ENCODE results near the gene ASB3.
"Not testable (repeated sequence)": the region's sequence is repeated elsewhere in the genome, so short reads cannot be mapped to it uniquely, and the experiment has no call there.

Gene ASB3

DNA sequence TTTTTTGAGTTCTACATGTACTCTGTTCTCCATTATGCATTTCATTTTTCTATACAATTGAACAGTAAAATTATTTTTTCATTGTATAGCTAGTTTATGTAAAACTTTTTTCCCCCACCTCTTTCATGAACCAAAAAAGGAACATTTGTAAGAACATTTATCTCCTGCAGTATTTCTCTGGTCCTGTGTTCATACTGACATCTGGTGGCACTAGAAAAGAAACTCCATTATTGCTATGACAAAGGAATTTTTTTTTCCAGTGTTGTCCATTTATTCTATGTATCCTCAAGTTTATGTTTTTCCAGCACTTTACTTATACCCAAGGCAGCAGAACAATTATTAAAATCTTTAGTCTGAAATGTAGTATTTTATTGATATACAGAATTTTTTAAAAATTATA, 46.6 kb downstream of the ASB3 start:
- no peak for DNase-seq (ENCODE audit: low read depth in 3 of 3)

DNA sequence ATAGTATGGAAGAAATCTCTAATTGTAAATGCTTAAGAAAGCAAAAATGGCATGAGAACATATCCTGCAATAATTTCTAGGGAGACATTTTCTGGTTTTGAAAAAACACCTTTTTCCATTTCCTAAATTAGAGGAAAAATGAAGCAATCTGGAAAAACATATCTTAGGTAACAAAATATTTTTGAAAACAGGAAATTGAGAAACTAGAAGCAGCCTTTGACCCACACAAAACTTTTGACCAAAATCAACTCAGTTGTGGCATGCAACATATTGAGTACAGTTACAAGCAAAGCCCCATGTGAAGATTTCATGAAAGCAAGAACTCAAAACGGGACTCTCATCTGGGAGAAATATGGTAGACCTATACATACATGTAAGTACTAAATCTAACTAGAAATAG, 47.7 kb downstream of the ASB3 start:
- no peak for DNase-seq (ENCODE audit: low read depth in 3 of 3)

DNA sequence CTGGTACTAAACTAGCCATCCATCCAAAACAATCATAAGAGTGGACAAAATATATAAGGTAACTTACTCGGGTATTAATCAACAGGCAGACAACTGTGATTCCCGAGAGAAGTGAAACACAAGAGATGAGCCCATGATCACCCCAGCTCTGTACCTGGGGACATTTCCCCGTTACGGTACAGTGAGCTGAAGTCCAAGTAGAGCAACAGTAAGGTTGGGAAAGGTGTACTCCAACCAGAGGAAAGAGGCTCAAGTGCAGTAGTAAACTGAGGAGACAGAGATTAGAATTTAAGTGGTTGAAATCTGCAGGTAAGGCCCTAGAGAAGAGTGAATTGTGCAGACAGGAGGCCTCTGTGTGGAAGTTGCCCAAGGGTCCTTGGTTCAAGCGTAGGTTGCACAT, 49.7 kb downstream of the ASB3 start:
- no peak for DNase-seq (ENCODE audit: low read depth in 3 of 3)

DNA sequence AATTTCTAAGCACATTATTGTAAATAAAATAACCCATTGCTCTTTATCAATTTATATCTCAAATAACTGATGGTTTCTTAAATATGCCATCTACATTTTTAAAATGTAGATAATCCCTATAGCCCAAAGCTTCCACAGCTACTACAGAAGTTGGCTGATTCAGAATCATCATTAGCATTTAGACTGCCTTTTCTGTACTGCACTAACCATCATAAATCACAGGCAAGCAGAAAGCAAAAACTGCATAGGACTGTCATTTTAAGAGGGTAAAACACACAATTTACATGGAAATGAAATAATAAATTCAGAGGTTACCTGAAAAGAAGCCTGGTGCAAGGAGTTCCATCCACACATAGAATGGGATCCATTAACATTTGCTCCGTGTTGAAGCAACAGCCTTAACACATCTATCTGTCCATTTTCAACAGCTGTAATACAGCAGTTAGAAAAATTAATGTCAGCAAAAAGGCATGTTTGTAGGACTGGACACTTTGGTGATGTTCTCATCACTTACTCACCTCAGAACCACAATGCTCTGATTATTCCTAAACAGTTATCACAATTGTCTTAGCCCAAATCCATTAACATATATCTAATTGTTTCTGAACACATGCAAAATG, 57.5 kb downstream of the ASB3 start:
- no peak for DNase-seq (ENCODE audit: low read depth in 3 of 3)

DNA sequence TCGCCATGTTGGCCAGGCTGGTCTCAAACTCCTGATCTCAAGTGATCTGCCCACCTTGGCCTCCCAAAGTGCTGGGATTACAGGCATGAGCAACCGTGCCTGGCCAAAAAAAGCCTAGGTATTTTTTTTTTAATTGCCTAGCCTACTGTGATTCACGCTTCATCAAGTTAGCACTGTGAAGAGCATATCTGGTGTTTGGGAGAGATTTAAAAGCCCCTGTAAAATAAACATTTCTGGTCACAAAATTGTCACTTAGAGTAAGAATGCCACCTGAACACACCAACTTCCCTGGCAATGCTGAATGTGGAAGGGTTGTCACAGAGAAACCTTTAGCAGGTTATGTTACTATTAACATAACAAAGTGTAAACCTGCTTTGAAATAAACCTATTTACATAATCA, 58.8 kb downstream of the ASB3 start:
- DNase-seq (ENCODE audit: low read depth in 3 of 3): no peak

DNA sequence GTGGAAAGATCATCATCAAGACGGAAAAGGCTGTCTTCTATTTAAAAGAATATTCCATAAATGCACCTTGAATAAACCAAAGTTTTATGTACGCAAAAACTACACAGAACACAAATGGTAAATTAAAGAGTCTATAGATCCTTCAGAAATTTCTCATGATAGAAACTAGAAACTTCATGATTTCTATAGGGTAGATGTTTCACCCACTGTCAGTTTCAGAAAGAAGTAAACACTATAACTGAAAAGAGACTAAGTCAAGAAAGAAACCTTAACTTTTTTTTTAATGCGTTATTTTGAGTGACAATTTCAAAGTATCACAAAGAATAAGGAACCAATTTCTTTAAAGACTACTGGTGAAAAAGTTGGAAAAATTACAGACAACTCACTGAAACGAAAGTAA, 61.1 kb downstream of the ASB3 start:
- DNase-seq (ENCODE audit: low read depth in 3 of 3): no peak

DNA sequence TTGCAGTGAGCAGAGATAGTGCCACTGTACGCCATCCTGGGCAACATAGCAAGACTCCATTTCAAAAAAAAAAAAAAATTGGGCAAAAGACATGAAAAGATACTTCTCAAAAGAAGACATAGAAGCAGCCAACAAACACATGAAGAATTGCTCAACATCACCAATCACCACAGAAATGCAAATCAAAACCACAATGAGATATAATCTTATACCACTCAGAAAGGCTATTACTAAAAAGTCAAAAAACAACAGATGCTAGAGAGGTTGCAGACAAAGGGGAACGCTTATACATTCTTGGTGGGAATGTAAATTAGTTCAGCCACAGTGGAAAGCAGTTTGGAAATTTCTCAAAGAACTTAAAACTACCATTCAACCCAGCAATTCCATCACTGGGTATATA, 62.2 kb downstream of the ASB3 start:
- no peak for DNase-seq (ENCODE audit: low read depth in 3 of 3)

DNA sequence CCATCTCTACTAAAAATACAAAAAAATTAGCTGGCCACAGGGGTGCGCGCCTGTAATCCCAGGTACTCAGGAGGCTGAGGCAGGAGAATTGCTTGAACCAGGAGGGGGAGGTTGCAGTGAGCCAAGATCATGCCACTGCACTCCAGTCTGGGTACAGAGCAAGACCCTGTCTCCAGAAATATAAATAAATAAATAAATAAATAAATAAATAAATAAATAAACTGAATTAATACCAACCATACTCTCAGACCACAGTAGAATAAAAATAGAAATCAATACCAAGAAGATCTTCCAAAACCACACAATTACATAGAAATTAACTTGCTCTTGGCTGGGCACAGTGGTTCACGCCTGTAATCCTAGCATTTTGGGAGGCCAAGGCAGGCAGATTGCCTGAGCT, 65.8 kb downstream of the ASB3 start:
- not testable (repeated sequence) for DNase-seq (ENCODE audit: low read depth in 3 of 3)

DNA sequence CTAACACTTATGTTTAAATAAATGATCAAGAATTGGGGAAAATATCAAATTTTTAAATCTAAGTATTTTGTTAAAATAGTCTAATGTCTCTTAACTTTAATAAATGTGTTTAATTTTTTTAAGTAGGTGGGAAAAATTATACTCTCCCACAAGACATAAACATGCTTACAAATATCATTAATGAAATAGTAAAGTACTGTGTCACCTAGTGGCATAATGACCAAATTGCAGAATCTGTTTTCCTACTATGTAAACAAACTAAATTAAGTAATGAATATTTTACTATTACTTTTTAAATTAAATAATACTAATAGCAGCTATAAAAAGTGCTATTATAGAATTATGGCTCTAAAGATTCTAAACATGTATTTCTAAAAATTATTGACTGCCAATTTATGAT, 71.2 kb downstream of the ASB3 start:
- no peak for DNase-seq (ENCODE audit: low read depth in 3 of 3)

DNA sequence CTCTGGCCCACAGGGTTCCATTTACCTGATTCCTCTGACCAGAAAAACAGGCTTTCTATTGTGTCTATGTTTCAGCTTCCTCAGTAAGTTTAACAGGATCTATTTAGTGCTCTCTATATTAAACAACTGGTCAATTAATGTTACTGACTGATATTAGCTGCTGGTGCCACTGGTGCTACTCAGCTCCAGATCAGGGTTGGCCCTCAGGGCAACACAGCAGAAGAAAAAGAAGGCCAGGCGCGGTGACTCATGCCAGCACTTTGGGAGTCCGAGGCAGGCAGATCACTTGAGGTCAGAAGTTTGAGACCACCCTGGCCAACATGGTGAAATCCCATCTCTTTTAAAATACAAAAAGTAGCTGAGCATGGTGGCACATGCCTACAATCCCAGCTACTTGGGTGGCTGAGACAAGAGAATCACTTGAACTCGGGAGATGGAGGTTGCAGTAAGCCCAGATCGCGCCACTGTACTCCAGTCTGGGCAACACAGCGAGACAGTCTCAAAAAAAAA, 75.4 kb downstream of the ASB3 start:
- no peak for DNase-seq (ENCODE audit: low read depth in 3 of 3)

DNA sequence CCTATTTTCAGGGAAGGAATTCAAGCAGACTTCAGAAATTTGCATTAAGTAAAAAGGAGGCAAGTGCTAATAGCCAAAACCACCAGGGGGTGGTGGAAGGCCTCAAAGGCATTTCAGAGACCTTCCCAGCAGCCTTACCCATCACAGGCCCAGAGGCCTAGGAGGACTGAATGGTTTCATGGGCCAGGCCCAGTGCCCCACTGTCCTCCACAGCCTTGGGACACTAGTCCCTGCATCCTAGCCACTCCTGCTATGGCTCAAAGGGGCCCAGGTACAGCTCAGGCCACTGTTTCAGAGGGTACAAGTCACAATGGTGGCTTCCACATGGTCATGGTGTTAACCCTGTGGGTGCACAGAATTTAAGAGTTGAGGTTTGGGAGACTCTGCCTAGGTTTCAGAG, 77.8 kb downstream of the ASB3 start:
- no peak for DNase-seq (ENCODE audit: low read depth in 3 of 3)

DNA sequence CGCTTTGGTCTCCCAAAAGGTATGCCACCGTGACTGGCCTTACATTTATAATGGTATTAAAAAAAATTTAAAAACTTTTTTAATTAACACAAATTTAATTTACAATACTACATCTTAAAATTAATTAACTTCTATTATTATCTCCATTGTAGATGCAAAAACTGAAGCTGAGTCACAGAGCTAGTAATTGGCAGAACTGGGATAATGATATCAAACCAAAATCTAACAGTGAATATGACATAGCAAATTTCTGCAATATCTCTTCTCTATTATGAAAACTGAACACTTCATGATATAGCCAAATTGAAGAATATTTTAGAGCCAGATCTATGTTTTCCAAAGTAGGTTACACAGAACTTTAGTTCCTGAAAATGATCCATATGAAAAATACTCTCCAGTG, 85.5 kb downstream of the ASB3 start:
- no peak for DNase-seq (ENCODE audit: low read depth in 3 of 3)

DNA sequence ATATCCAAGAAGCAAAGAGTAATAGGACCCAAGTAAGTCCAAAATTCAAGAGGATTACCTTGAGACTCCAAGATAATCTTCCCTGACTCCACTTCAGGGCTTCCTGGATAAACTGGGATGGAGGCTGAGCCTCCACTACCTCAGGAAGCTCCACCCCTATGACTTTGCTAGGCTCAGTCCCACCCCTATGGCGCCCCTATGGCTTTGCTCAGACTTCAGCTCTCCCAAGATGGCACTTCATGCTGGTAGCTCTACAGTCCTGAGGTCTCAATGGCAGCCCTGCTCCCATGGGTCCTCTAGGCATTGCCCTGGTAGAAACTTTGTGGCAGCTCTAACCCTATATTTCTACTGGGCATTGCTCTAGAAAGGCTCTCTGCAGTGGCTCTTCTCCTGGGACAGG, 89.1 kb downstream of the ASB3 start:
- DNase-seq (ENCODE audit: low read depth in 3 of 3): no peak

DNA sequence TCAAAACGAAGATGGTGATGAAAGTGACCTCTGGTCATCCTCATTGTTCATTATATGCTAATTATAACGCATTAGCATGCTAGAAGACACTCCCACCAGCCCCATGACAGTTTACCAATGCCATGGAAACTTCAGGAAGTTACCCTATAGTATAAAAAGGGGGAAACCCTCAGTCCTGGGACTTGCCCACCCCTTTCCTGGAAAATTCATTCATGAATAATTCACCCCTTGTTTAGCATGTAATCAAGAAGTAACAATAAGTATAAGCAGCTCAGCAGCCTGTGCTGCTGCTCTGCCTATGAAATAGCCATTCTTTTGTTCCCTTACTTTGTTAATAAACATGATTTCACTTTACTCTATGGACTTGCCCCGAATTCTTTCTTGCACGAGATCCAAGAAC, 89.7 kb downstream of the ASB3 start:
- no peak for DNase-seq (ENCODE audit: low read depth in 3 of 3)

DNA sequence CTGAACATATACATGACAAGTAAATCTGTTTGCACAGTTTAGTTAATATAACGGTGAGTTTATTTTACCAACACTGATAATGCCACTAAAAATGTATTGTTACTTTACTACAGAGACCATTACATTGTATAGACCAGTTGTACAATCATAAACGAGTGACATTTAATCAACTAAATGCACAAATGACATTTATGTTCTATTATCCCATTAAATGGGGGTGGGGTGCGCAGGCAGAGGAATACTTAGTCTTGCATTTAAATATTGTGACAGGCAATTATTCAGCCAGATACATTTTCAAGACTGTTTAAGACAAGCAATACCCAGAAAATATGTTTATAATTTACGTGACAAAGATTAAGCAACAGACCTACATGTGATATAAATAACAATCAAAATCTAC, 91.2 kb downstream of the ASB3 start:
- no peak for DNase-seq (ENCODE audit: low read depth in 3 of 3)

DNA sequence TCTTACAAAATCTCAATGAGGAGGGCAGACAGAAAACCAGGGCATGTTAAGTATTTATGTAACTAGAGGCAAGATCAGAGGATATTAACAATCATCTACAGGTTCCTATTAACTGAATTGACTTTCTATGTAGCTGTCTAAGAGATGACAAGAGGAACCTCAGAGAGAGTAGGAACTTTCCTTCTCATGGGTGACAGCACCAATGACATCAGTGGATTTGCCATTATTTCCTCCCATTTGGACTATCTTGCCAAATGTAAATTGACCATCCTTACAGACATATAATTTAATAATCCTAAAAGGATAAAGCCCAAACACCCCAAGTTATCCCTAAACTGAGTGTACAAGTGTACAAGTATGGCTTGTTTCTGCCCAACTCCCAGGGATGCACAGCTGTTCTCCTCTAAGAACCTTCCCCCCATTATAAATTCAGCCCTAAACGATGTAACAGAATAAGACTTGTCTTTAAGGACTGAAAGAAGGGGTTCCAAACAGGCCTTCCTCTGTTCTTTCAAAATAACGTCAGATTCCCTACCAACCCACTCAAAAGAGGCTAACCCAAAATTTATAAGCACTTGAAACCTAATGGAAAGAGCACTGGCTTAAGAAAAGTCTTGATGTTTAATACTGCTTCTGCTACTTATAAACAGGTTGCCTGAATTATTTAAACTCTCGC, 92.5 kb downstream of the ASB3 start:
- DNase-seq (ENCODE audit: low read depth in 3 of 3): no peak

DNA sequence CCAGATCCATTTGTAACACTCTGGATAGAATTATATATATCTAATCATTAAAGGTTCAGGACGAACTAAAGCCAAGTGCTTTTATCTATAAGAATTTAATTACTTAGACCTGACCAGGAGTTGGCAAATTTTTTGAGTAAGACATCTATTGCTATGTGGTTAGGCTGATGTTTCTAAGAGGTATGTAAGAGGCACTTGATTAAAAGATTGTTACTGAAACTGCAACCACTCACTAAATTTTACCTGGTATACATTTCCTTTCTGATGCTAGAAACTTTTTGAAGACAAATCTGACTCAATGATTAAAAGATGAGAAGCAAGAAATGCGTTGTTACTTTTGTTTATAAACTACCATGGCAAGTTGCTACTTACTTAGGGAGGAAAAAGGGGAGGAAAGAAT, 95.9 kb downstream of the ASB3 start:
- no peak for DNase-seq (ENCODE audit: low read depth in 3 of 3)

DNA sequence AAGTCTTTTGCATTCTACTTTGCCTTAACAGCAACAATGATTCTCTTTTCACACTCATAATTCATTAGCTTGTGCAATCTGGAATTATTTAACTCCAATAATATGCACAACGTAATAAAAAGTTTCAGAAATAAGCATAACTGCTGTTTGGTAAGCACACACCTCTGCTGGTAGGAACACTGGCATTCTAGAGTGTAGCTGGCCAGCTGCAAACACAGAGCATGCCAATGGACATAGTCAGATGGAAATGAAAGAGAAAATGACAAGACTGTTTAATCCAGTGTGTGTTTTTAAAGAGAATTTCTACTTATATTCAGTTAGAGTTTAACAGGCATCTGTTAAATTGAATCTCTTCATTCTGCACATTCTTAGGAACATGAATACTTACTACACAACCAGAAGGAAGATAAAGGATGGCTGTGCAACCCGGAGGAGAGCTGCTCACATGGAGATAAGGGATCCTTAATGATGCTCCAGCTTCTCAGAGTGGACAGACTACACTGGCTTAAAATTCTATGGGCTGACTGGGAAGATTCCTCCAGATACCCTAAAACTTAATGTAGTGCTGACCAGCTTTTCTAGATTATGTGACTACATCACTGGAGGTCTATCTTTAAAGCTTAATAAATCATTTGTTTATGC, 113.8 kb downstream of the ASB3 start:
- DNase-seq (ENCODE audit: low read depth in 3 of 3): no peak

DNA sequence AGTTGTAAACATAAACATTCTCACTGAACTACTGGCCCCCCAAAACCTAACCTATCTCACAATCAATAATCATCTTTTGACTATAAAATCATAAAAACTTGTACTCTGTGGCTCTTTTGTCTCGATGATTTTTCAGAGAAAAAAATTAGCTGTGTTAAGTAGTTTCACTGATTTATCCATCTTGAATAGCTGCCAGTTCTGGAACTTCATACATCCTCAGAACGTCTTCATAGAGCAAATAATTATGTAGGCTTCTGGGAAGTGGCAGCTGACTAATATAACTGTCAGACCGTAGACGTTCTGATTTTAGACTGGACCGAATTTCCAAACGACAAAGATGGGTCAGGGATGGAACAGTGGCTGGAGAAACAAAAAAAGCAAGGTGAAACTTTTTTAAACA, 116.4 kb downstream of the ASB3 start:
- DNase-seq (ENCODE audit: low read depth in 3 of 3): no peak

DNA sequence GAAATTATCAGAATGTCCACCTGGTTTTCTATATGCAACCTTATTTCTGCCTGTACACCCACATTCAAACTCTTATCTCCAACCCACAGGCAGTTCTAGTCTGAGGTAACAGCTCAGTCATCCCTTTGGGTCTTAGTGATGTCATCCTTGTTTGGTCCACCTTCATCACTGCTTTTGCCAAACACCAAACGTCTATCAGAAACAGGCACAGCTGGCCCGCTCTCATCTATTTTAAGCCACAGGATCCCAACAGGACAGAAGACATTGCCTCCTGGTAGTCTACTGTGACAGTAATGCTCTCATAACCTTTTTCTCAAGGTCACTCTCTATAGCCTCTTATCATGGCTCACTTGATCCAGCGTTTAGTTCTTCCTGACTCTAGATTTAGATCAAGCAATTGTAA, 118.1 kb downstream of the ASB3 start:
- no peak for DNase-seq (ENCODE audit: low read depth in 3 of 3)

DNA sequence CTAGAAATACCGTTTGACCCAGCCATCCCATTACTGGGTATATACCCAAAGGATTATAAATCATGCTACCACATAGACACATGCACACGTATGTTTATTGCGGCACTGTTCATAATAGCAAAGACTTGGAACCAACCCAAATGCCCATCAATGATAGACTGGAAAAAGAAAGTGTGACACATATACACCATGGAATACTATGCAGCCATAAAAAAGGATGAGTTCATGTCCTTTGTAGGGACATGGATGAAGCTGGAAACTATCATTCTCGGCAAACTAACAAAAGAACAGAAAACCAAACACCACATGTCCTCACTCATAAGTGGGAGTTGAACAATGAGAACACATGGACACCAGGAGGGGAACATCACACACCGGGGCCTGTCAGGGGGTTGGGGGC, 119.6 kb downstream of the ASB3 start:
- not testable (repeated sequence) for DNase-seq (ENCODE audit: low read depth in 3 of 3)

DNA sequence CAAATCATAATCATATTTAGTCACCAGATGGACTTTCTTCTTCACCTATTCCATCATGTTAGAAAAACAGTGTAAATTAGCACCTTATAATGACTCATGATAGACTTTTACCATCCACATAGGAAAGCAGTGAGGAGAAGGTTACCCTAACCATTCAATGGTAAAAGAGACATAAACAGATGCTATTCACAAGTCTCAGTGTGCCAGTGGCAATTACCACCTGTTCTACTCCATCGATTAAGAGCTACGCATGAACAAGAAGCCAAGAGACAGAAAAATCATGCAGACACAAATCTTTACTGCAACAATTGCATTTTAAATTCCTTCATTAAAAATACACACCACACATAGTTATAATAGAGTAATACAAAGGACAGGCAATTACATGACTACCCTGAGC, 125.9 kb downstream of the ASB3 start:
- DNase-seq (ENCODE audit: low read depth in 3 of 3): no peak

DNA sequence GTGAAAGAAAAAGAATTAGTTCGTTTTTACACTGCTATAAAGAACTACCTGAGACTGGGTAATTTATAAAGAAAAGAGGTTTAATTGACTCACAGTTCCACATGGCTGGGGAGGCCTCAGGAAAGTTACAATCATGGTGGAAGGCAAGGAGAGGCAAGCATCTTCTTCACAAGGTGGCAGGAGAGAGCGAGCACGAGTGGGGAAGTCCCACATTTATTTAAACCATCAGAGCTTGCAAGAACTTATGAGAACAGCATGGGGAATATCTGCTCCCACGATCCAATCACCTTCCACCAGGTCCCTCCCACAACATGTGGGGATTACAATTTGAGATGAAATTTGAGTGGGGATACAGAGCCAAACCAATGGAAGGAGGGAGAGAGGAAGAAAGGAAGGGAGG, 128.3 kb downstream of the ASB3 start:
- DNase-seq (ENCODE audit: low read depth in 3 of 3): not testable (repeated sequence)

All from stimulated activated CD4-positive, alpha-beta T cell treated with anti-CD3 and anti-CD28 coated beads, TNF-alpha, amount 100 ng/mL, for 48 hours (primary cell).